HG03280 (cell line): ENCODE results near the gene PCDH9.

Source experiments
- ATAC-seq: cut with Tn5 transposase; IDR thresholded peaks from one replicate; pipeline ENCODE4 v1.9.1; 2021; ENCODE audit warnings: mild to moderate bottlenecking, moderate library complexity; ENCODE audit not compliant: unreplicated experiment

The PCDH9 gene

GRCh38 chr13:66365101-66365500 lies 865.0 kb downstream of the PCDH9 start:
- no peak for ATAC-seq

- ATAC-seq, result no peak
Observed at GRCh38 chr13:66364346-66364745, 865.8 kb downstream of the PCDH9 start.

- ATAC-seq, result no peak
Observed at GRCh38 chr13:66362485-66362884, 867.7 kb downstream of the PCDH9 start.

GRCh38 chr13:66359910-66360552 lies 870.1 kb downstream of the PCDH9 start:
- ATAC-seq, result no peak

GRCh38 chr13:66359393-66359792 lies 870.7 kb downstream of the PCDH9 start:
- ATAC-seq, result no peak

- ATAC-seq, result no peak
Observed at GRCh38 chr13:66358564-66358963, 871.6 kb downstream of the PCDH9 start.

GRCh38 chr13:66357463-66357862 lies 872.7 kb downstream of the PCDH9 start:
- no peak for ATAC-seq

- no peak for ATAC-seq
Observed at GRCh38 chr13:66354879-66355751, 875.0 kb downstream of the PCDH9 start.

- ATAC-seq, result no peak
Observed at GRCh38 chr13:66353664-66354063, 876.5 kb downstream of the PCDH9 start.

GRCh38 chr13:66349966-66350365 lies 880.2 kb downstream of the PCDH9 start:
- ATAC-seq, result no peak

GRCh38 chr13:66348745-66349690 lies 881.1 kb downstream of the PCDH9 start:
- ATAC-seq, result no peak

GRCh38 chr13:66347486-66348117 lies 882.5 kb downstream of the PCDH9 start:
- ATAC-seq, result no peak

GRCh38 chr13:66345971-66346370 lies 884.2 kb downstream of the PCDH9 start:
- no peak for ATAC-seq

GRCh38 chr13:66345518-66345810 lies 884.7 kb downstream of the PCDH9 start:
- ATAC-seq, result no peak

- ATAC-seq, result no peak
Observed at GRCh38 chr13:66344805-66345517, 885.2 kb downstream of the PCDH9 start.

GRCh38 chr13:66343224-66343828 lies 886.8 kb downstream of the PCDH9 start:
- ATAC-seq, result no peak

GRCh38 chr13:66341635-66342377 lies 888.3 kb downstream of the PCDH9 start:
- no peak for ATAC-seq

- ATAC-seq, result no peak
Observed at GRCh38 chr13:66339214-66339613, 890.9 kb downstream of the PCDH9 start.

GRCh38 chr13:66338542-66338941 lies 891.6 kb downstream of the PCDH9 start:
- ATAC-seq, result no peak
